Esophagus (tissue), 2 donors: Measurements from ENCODE around the gene USP49. TPM values are rescaled to one million over a fixed set of nuclear protein-coding genes. Genes with fewer than 3 reads are reported as not detected.

ENCODE experiments used
- H3K27ac ChIP-seq, 2 donors: one replicate each; pipeline ENCODE4 v1.5.1; 2013; ENCODE audit warnings: low read depth in 2 of 2, mild to moderate bottlenecking in 2 of 2, inconsistent platforms in 1 of 2, low read length in 1 of 2, moderate library complexity in 1 of 2
- H3K27me3 ChIP-seq, 2 donors: one replicate each; pipeline ENCODE4 v1.6.1; 2013; ENCODE audit warnings: low read length in 2 of 2, control low read depth in 1 of 2, mild to moderate bottlenecking in 1 of 2; ENCODE audit not compliant: insufficient read depth in 2 of 2, control insufficient read depth in 1 of 2
- H3K36me3 ChIP-seq, 2 donors: one replicate each; pipeline ENCODE4 v1.6.1; 2013; ENCODE audit warnings: low read length in 1 of 2; ENCODE audit not compliant: control insufficient read depth in 2 of 2, insufficient read depth in 2 of 2
- H3K4me1 ChIP-seq, 2 donors: one replicate each; pipeline ENCODE4 v1.6.1; 2013; ENCODE audit warnings: low read length in 1 of 2; ENCODE audit not compliant: control insufficient read depth in 2 of 2, insufficient read depth in 2 of 2
- H3K4me3 ChIP-seq, 2 donors: one replicate each; pipeline ENCODE4 v1.5.1; 2013; ENCODE audit warnings: low read length in 2 of 2, mild to moderate bottlenecking in 2 of 2, low read depth in 1 of 2, moderate library complexity in 1 of 2
- H3K9me3 ChIP-seq, 2 donors: one replicate each; pipeline ENCODE4 v1.6.1; 2013; ENCODE audit warnings: mild to moderate bottlenecking in 2 of 2, low read depth in 1 of 2, low read length in 1 of 2, moderate library complexity in 1 of 2; ENCODE audit not compliant: control insufficient read depth in 2 of 2, insufficient read depth in 1 of 2
- WGBS, 2 donors: extraction: QIAGEN DNeasy Blood & Tissue Kit; methylation state at CpG; one replicate each; pipeline ENCODE4 v1.1.7; 2013; 5-methylcytosine and 5-hydroxymethylcytosine counted together
- polyA plus RNA-seq, 2 donors: library from polyadenylated mRNA; stranded (reverse); fragments of 200-250 nt; gene quantifications; one replicate each; pipeline ENCODE4 v1.2.3, GENCODE V29; 2013
- donor health status: healthy with polysubstance abuse.
- donor health status: Bipolar disorder and iron deficiency.

Gene USP49
- polyA plus RNA-seq, 2 donors: 0.69 to 1.0 TPM

DNA sequence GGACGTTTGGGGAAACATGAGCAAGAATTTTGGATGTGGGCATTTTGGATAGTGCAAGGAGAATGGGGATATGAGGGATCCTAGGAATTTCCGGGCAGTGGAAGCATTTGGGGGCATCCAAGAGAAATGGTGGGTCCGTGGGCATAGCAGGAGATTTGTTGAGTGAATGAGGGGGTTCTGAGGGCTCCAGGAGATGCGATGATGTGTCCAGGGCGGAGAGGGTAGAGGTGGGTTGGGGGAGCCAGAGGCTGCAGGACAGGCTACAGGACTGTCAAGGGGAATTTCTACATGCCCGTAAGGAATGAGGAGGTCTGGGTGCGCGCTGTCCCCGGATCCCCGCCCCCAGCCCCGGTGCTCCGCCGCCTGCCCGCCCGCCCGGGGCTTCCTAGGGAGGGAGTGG is 115.8 kb downstream of the USP49 start:
- H3K36me3 ChIP-seq: peaks cover 6 to 12% of the 10 kb centered on the region in 2 donors
- H3K4me3 ChIP-seq: peak overlapping the region; percentile 52 to 68
- no peaks in the 10 kb centered on the region for H3K27me3 ChIP-seq
- H3K27ac ChIP-seq: peak overlapping the region; percentile 52 to 88
- H3K9me3 ChIP-seq: no peaks in the 10 kb centered on the region
- peaks cover 0 to 9% of the 10 kb centered on the region in 2 donors for H3K4me1 ChIP-seq
- 2 to 3% methylated on average over 16 of the region's 16 CpGs for WGBS, 2 donors

- peak overlapping the region in 1 of 2 donors; percentile 52 for H3K27ac ChIP-seq
- H3K9me3 ChIP-seq: no peaks in the 10 kb centered on the region
- peak overlapping the region in 1 of 2 donors; percentile 68 for H3K4me3 ChIP-seq
- peaks cover 0 to 5% of the 10 kb centered on the region in 2 donors for H3K4me1 ChIP-seq
- WGBS, 2 donors: 37 to 42% methylated on average over 6 of the region's 6 CpGs
- H3K27me3 ChIP-seq: no peaks in the 10 kb centered on the region
- peaks cover 8 to 15% of the 10 kb centered on the region in 2 donors for H3K36me3 ChIP-seq
These were observed 116.3 kb downstream of the USP49 start for GRCh38 chr6:41778895-41779294.

DNA sequence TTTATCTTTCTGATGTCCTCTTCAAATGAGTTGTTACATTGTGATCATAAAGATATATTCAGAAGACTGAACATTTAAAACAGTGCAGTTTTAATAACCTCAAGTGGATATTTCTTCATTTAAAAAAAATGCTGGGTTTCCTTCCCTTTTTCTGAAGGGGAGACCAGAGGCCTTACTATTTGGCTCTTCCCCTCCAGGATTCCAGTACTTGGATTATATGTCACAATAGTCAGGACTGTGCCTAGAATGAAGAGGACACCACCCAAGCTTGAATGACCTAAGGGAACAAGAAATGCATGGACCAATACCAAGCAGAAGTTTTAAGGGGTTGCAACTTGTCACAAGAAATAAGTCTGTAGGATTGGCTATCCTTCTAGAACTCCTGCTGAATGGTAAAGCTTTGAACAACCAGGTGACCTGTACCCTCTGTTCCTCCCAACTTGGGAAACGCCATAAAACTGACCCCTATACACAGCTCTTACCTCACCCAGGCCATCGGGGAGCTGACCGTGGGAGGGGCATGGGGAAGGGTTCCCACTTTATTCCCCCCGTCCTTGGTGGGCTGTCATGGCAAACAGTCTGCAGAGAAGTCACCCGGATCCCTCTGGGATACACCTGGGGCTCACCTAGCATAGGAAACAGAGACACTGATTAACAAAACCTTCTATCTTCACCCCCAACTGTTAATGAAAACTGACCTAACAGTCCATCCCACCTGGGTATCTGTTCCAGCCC is 117.5 kb downstream of the USP49 start:
- Histone ChIP-seq H3K27ac (no peak overlapping the region), H3K9me3 (no peaks in the 10 kb centered on the region), H3K4me1 (peaks cover 0 to 3% of the 10 kb centered on the region in 2 donors), H3K4me3 (no peak overlapping the region), H3K27me3 (no peaks in the 10 kb centered on the region), H3K36me3 (peaks cover 8 to 16% of the 10 kb centered on the region in 2 donors)
- 85 to 86% methylated on average over 5 of the region's 5 CpGs for WGBS, 2 donors

- Histone ChIP-seq H3K27me3 (no peaks in the 10 kb centered on the region), H3K4me1 (no peaks in the 10 kb centered on the region), H3K36me3 (peaks cover 8 to 35% of the 10 kb centered on the region in 2 donors), H3K4me3 (no peak overlapping the region), H3K27ac (no peak overlapping the region), H3K9me3 (no peaks in the 10 kb centered on the region)
- WGBS, 2 donors: 90 to 92% methylated on average over 13 of the region's 13 CpGs
These were observed 119.8 kb downstream of the USP49 start for GRCh38 chr6:41775293-41775882.

DNA sequence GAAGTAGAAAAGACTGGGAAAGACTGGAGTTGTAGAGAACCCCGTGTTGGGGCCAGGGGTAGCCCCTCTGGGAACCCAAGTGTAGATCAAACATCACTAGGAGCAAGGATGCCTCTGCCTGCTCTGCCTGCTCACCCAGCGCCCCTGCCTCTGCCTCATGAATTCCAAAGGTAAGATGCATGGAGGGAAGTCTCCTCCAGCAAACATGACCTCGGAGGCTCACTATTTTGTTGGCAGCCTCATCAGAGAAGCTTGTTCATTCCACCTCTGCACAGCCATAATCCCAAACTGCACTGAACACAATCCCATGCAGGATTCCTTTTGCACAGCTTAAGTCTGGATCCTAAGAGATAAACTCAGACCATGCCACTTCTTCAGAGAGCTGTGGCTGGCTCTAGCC is 120.3 kb downstream of the USP49 start:
- H3K27ac ChIP-seq: no peak overlapping the region
- H3K4me1 ChIP-seq: no peaks in the 10 kb centered on the region
- 87 to 91% methylated on average over 3 of the region's 3 CpGs for WGBS, 2 donors
- peaks cover 8 to 36% of the 10 kb centered on the region in 2 donors for H3K36me3 ChIP-seq
- no peaks in the 10 kb centered on the region for H3K27me3 ChIP-seq
- no peak overlapping the region for H3K4me3 ChIP-seq
- H3K9me3 ChIP-seq: no peaks in the 10 kb centered on the region

- peaks cover 0 to 4% of the 10 kb centered on the region in 2 donors for H3K4me1 ChIP-seq
- H3K27me3 ChIP-seq: no peaks in the 10 kb centered on the region
- no peak overlapping the region for H3K4me3 ChIP-seq
- H3K27ac ChIP-seq: no peak overlapping the region
- 91 to 92% methylated on average over 26 to 29 of the region's 29 CpGs for WGBS, 2 donors
- H3K9me3 ChIP-seq: no peaks in the 10 kb centered on the region
- peaks cover 8 to 36% of the 10 kb centered on the region in 2 donors for H3K36me3 ChIP-seq
These were observed 123.9 kb downstream of the USP49 start for GRCh38 chr6:41771058-41771983.

GRCh38 chr6:41770381-41771057 is 124.7 kb downstream of the USP49 start:
- 89 to 91% methylated on average over 29 to 30 of the region's 30 CpGs for WGBS, 2 donors
- peaks cover 8 to 36% of the 10 kb centered on the region in 2 donors for H3K36me3 ChIP-seq

DNA sequence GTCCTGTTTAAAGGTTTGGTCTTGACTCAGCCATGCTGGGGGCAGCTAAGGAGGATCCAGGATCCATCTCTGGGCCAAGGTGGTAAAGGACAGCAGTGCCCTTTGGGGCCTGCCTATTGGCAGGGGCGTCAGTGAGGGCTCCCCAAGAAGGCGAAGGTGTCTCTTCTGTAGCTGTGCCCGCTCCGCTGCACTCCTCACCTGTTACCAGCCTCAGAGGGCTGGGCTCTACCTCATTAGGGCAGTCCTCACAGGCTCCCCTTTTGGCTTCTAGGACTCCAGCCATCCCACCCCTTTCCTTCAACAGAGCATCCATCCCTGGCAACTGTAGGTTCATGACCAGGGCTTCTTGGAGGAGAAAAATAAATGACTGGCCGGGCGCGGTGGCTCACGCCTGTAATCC is 125.8 kb downstream of the USP49 start:
- Histone ChIP-seq H3K27ac (no peak overlapping the region), H3K36me3 (peaks cover 2 to 25% of the 10 kb centered on the region in 2 donors), H3K9me3 (no peaks in the 10 kb centered on the region), H3K27me3 (no peaks in the 10 kb centered on the region), H3K4me3 (no peak overlapping the region), H3K4me1 (peaks cover 0 to 4% of the 10 kb centered on the region in 2 donors)
- WGBS, 2 donors: 95 to 97% methylated on average over 8 of the region's 8 CpGs

More at GRCh38 chr6:41770381-41771057, 124.7 kb downstream of the USP49 start:
- H3K4me1 ChIP-seq: peaks cover 0 to 4% of the 10 kb centered on the region in 2 donors
- no peak overlapping the region for H3K4me3 ChIP-seq
- H3K27me3 ChIP-seq: no peaks in the 10 kb centered on the region
- H3K9me3 ChIP-seq: no peaks in the 10 kb centered on the region
- H3K27ac ChIP-seq: no peak overlapping the region
